Left lung (tissue), 10 donors: ENCODE data around the gene GDF9. TPM values are rescaled to one million over a fixed set of nuclear protein-coding genes. Genes with fewer than 3 reads are reported as not detected.

Experiments used
- ATAC-seq: fragments of 200-7000 bp; cut with Tn5 transposase; one replicate; pipeline ENCODE4 v1.9.1; 2020; ENCODE audit warnings: moderate library complexity
- DNase-seq, 4 donors: peaks; one replicate each; pipeline ENCODE4 v3.0.0-alpha.2; 2013 to 2020
- H3K27ac ChIP-seq, 2 donors: fragments of 200-600 bp; sonication (generic) in 1 of 2; one replicate each; pipeline versions ENCODE4 v1.5.0 to v1.8.0; 2020 to 2021
- H3K27me3 ChIP-seq, 2 donors: fragments of 200-600 bp; sonication (generic) in 1 of 2; one replicate each; pipeline versions ENCODE4 v1.5.0 to v1.8.0; 2020 to 2021
- H3K36me3 ChIP-seq, 2 donors: fragments of 200-600 bp; sonication (generic) in 1 of 2; one replicate each; pipeline versions ENCODE4 v1.5.0 to v1.8.0; 2020 to 2021
- H3K4me1 ChIP-seq, 2 donors: fragments of 200-600 bp; one replicate each; pipeline ENCODE4 v1.8.0; 2021
- H3K4me3 ChIP-seq, 2 donors: fragments of 200-600 bp; sonication (generic) in 1 of 2; one replicate each; pipeline versions ENCODE4 v1.5.0 to v1.8.0; 2020 to 2021; ENCODE audit warnings: mild to moderate bottlenecking in 1 of 2
- H3K9me3 ChIP-seq, 2 donors: fragments of 200-600 bp; sonication (generic) in 1 of 2; one replicate each; pipeline versions ENCODE4 v1.5.0 to v1.8.0; 2020 to 2021
- CTCF ChIP-seq, 2 donors: fragments of 200-600 bp; sonication (generic) in 1 of 2; IDR thresholded peaks; one replicate each; pipeline versions ENCODE4 v1.5.0 to v1.8.0; 2021; ENCODE audit warnings: antibody characterized with exemption in 2 of 2
- intact Hi-C, 2 donors: fragments of 100-400 bp; cut with DNase I; formaldehyde crosslinking; loops; one replicate each; pipeline versions ENCODE4 v1.11.2 to v1.14.2; 2022
- polyA plus RNA-seq, 6 donors: library from polyadenylated mRNA; unstranded; fragments of 120-200 nt; gene quantifications; one replicate each; pipeline ENCODE4 v1.2.1, GENCODE V29; 2013; ENCODE audit not compliant: insufficient read length in 6 of 6
- total RNA-seq, 2 donors: library from RNA; stranded (reverse); fragmentation: NEBNext Ultra II Directional; extraction: Animal tissue kit (Norgen Biotek cat#: 25700); gene quantifications; one replicate each; pipeline ENCODE4 v1.2.1, GENCODE V29; 2021
- donor health status: DM: no; HTN: yes; CAD: no.
- donor health status: DM: no; HTN: no; CAD: no.

Gene GDF9
- total and polyA plus RNA-seq, 8 donors, result 0.26 to 1.6 (median 1.2) TPM

DNA sequence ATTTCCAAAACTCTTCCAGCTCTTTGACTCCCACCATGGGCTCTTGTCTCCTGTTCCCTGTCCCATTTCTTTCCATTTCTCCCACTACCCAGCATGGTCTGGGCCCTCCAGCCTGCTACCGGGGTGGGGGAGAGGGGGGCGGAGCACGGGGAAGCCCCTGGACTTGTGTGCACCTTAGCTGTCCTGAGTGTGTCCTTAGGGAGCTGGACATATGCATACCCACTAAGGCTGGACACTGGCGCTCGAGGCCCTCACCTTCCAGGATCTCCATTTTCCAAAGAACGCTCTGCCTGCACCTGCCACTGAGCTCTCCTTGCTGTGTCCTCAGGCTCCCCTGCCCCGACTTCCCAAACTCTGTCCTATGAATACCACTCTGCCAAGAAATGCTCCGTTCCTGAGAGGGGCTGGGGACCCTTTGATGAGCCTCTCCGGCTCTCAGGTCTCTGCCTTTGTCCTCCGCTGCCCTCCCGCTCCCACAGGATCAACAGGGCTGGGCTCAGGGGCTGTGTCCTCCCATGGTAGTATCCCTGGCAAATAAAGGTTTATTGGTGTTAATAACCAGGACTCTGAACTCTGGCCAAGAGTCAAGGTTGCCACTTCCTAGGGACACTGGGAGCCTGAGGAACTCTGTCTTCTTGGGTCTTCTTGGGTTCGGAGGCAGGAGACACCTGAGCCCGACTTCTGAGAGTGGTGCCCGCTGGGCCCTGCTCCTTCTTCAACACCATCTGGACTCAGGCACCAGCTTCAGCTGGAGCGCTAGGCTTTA, 35.0 kb downstream of the GDF9 start:
- H3K36me3 ChIP-seq, result no peaks in the 10 kb centered on the region
- DNase-seq (peak in 1 of 4 donors; percentile 65), ATAC-seq (no peak)
- H3K9me3 ChIP-seq, result no peaks in the 10 kb centered on the region
- H3K27me3 ChIP-seq, result peaks cover 0 to 53% of the 10 kb centered on the region in 2 donors
- H3K4me3 ChIP-seq, result peak overlapping the region in 1 of 2 donors; percentile 74
- H3K27ac ChIP-seq, result peak overlapping the region; percentile 72 to 92
- peaks cover 6 to 22% of the 10 kb centered on the region in 2 donors for H3K4me1 ChIP-seq
- no peak for TF ChIP-seq CTCF (IDR thresholded peaks at IDR 0.05)
- intact Hi-C loops, result no loop called here

GRCh38 chr5:132830436-132831094, 35.7 kb downstream of the GDF9 start, which contains the start of gene SHROOM1:
Gene SHROOM1 (minus strand): TSS chr5:132830647. CDS start chr5:132826140, 4,507 bp downstream.
- intact Hi-C loops, result no loop called here
- peaks cover 0 to 60% of the 10 kb centered on the region in 2 donors for H3K27me3 ChIP-seq
- H3K9me3 ChIP-seq, result no peaks in the 10 kb centered on the region
- no peak for TF ChIP-seq CTCF (IDR thresholded peaks at IDR 0.05)
- peak within 1 kb of the TSS; percentile 72 to 92 for H3K27ac ChIP-seq
- no peaks in the 10 kb centered on the region for H3K36me3 ChIP-seq
- peak; percentile 88 for ATAC-seq
- peaks cover 6 to 28% of the 10 kb centered on the region in 2 donors for H3K4me1 ChIP-seq
- peak within 1 kb of the TSS; percentile 71 to 74 for H3K4me3 ChIP-seq
- DNase-seq, result peak in 2 of 4 donors; percentile 72 to 91

DNA sequence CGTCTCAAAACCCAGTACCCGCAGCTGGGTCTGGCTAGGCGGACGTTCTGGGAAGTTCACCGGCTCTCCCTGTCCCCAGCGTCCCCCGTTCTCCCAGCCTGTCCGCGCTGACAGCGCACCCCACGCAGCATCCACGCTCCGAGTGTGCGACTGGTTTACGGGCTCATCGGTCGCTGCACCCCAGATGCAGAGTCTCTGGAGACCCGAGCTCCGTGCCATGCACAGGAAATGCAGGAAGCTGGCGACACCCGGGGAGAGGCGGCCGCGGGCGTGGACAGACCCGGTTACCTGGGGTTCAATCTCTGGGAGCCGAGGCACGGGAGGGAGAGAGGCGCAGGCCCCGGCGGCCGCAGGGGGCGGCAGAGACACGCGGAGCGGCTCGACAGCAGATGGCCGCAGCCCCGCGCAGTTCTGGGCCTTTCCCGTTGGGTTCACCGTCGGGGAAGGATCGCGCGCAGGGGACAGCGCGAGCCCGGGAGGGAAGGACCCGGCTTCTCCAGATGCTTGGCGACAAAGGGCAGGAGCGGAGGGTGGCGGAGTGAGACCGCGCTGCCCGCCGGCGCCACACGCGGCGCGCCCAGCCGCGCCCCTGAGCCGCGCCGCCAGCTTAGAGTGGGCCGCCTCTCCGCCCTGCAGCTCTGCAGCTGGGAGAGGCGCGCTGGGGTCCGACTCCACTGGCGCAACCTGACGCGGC, 36.4 kb downstream of the GDF9 start:
- Histone ChIP-seq H3K4me3 (peak overlapping the region; percentile 71 to 74), H3K27me3 (peaks cover 0 to 67% of the 10 kb centered on the region in 2 donors), H3K4me1 (peaks cover 6 to 32% of the 10 kb centered on the region in 2 donors), H3K36me3 (peaks cover 0 to 5% of the 10 kb centered on the region in 2 donors), H3K9me3 (no peaks in the 10 kb centered on the region), H3K27ac (peak overlapping the region; percentile 72 to 92)
- DNase-seq (peak; percentile 74 to 94 (median 81)), ATAC-seq (peak; percentile 91)
- intact Hi-C loops, result no loop called here
- peak; percentile 87 to 93 for TF ChIP-seq CTCF (IDR thresholded peaks at IDR 0.05)

DNA sequence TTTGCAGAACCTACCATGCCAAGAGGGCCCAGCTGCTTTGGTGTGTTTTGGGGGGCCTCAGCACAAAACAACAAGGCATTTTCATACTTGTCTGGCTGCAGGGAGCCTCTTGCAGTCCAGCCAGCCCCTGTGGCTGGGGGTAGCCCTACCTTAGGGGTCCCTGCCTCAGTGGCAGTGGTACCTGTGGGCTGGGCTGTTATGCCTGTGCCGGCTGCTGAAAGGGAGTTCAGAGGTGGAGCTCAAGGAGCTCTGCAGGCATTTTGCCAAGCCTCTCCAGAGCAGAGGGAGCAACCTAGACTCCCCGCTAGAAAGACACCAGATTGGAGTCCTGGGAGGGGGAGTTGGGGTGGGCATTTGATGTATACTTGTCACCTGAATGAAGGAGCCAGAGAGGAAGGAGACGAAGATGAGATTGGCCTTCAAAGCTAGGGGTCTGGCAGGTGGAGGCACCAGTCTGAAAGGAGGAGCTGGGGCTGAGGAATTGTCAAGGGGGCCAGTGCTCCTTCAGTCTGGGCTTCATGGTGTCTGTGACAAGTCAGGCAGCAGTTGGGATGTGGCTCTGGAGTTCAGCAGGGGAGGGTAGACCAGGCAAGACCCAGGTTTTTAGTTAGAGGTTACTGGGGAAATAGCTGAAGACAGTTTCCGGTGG, 37.3 kb downstream of the GDF9 start:
- H3K27ac ChIP-seq, result no peak overlapping the region
- intact Hi-C loops, result no loop called here
- H3K27me3 ChIP-seq, result peaks cover 0 to 76% of the 10 kb centered on the region in 2 donors

More for the DNA sequence above, 37.3 kb downstream of the GDF9 start:
- no peak for ATAC-seq
- peaks cover 0 to 14% of the 10 kb centered on the region in 2 donors for H3K36me3 ChIP-seq
- no peaks in the 10 kb centered on the region for H3K9me3 ChIP-seq
- H3K4me1 ChIP-seq, result peaks cover 6 to 32% of the 10 kb centered on the region in 2 donors
- TF ChIP-seq CTCF (IDR thresholded peaks at IDR 0.05), result no peak
- peak overlapping the region in 1 of 2 donors; percentile 74 for H3K4me3 ChIP-seq
- DNase-seq, result no peak
